Measurements from ENCODE around the gene SCAMP2. TPM values are rescaled to one million over a fixed set of nuclear protein-coding genes. Genes with fewer than 3 reads are reported as not detected.

Gene SCAMP2
- total and polyA plus RNA-seq, 2 of the 13 experiments (the other 11 are each of a cell fraction or from before 2014, with no cell fraction given), result 34.8 to 121 TPM

DNA sequence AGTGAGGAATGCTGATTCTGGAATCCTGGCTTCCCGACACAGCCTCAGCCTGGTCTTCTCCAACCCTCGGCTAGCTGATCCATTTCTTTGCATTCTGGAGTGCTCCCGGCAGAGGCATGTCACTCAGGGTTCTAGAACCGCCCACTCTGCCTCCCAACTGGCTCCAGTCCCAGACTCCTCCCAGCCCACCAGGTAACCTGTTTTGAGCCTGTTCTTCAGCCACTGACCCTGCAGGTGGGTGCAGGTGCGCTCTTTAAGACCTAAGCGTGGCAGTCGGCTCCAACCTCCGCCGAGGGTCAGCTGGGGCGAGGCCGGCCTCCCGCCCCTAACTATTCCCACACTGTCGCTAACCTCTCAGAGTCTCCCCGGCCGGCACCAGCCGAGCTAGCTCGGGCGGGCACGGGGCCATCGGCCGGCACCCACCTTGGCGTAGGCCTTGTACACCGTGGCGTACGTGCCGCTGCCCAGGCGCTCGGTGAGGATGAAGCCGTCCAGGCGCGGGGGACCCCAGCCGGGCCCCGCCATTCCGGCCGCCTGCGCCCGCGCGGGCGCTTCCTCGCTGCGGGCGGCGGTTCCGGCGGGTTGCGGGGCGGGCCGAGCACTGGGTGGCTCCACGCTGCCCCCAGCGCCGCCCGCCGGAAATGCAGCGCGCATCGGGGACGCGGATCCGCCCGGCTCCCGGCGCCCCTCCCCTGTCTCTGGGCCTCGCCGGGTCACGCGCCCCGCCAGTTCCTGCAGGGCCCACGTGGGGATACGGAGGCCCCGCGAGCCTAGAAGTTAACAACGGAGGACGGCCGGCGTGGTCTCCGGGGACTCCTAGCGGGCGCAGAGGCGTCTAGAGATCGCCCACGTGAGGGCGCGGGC, 30.4 kb downstream of the SCAMP2 start, which contains the start of gene ULK3:
Gene ULK3, minus strand, starts transcription at position 576 of the 864 bp plus-strand sequence. Its CDS starts 51 bp downstream, at position 525.
- Histone ChIP-seq H3K27me3 (ENCODE audit: control insufficient read depth in 1 of 2, insufficient read depth in 2 of 2, low read length in 2 of 2) (no peaks in the 10 kb centered on the region), H2AFZ (ENCODE audit: low read length) (peak within 1 kb of the TSS; percentile 89), H3K79me2 (ENCODE audit: insufficient read depth, low read length) (no peaks in the 10 kb centered on the region), H3K27ac (ENCODE audit: extremely low read length, insufficient read depth, low read length) (peak within 1 kb of the TSS; percentile 57), H3K4me2 (ENCODE audit: low read depth, low read length) (peak within 1 kb of the TSS; percentile 89), H4K20me1 (ENCODE audit: insufficient read depth, low read length) (no peaks in the 10 kb centered on the region), H3K9ac (ENCODE audit: insufficient read depth, low read depth, low read length) (peak within 1 kb of the TSS; percentile 71), H3K4me1 (ENCODE audit: insufficient read depth, low read length) (peaks cover 22% of the 10 kb centered on the region), H3K36me3 (replicated peaks in 1 of 2; ENCODE audit: control insufficient read depth in 1 of 2, insufficient read depth in 2 of 2, low read length in 2 of 2) (peaks cover 6 to 19% of the 10 kb centered on the region in 2 experiments; a peak in 4 of 5 replicates), H3K4me3 (replicated peaks in 1 of 3; ENCODE audit: insufficient read depth in 1 of 3, low read depth in 2 of 3, low read length in 3 of 3) (peak within 1 kb of the TSS; percentile 70 to 84 (median 80)), H3K9me3 (ENCODE audit: low read length) (no peaks in the 10 kb centered on the region)
- intact Hi-C loops (cut with micrococcal nuclease; ENCODE audit: unreplicated experiment) (loop anchor here (2.0 kb wide), 1 partner anchor 14 kb away; no protein-coding TSS in a partner anchor), in situ Hi-C loops (cut with HindIII; ENCODE audit: extremely low pct_ligation_motif_present, low pct_unique_long_range_greater_than_20kb) (no loop called here)
- FAIRE-seq (peak; percentile 83), DNase-seq (ENCODE audit: low spot score) (peak; percentile 70), ATAC-seq (peak; percentile 81)
- POLR2A ChIA-PET, result interaction anchor here (0.6 to 1.0 kb wide), 6 partner anchors 15 to 59 kb away, joined by 3 to 7 read pairs (median 4); partner anchors contain the start of gene SCAMP2
- WGBS (ENCODE audit: low lambda C conversion rate), result 6% methylated on average over 26 of the region's 84 CpGs
- CTCF ChIA-PET (ENCODE audit: low intra/inter-chr PET ratio, low total read pairs), result interaction anchor here (0.6 to 1.8 kb wide), 3 partner anchors 59 to 74 kb away, joined by 3 to 6 read pairs (median 3); no protein-coding TSS in a partner anchor
- no TSS peak for BruUV-seq (replicated peaks)
- TF ChIP-seq NCOR1 (IDR thresholded peaks at IDR 0.05; ENCODE audit: borderline replicate concordance, low read length), result no peak
- peak; percentile 40; the same call in 1 of the 2 replicates for TF ChIP-seq HES4 (CRISPR knock-in tag; IDR thresholded peaks at IDR 0.05; ENCODE audit: borderline replicate concordance)
- TF ChIP-seq ZNF761 (CRISPR knock-in tag; conservative IDR thresholded peaks at IDR 0.05), result peak; percentile 78; the same call in 1 of the 2 replicates
- TF ChIP-seq EED (CRISPR knock-in tag; IDR thresholded peaks at IDR 0.05), result no peak
- peak; percentile 11 for TF ChIP-seq ZNF883 (CRISPR knock-in tag; IDR thresholded peaks at IDR 0.05; ENCODE audit: not compliant biosample characterization)
- TF ChIP-seq NFKB2 (CRISPR knock-in tag; IDR thresholded peaks at IDR 0.05; ENCODE audit: borderline replicate concordance), result no peak
- TF ChIP-seq, protein P1, sequence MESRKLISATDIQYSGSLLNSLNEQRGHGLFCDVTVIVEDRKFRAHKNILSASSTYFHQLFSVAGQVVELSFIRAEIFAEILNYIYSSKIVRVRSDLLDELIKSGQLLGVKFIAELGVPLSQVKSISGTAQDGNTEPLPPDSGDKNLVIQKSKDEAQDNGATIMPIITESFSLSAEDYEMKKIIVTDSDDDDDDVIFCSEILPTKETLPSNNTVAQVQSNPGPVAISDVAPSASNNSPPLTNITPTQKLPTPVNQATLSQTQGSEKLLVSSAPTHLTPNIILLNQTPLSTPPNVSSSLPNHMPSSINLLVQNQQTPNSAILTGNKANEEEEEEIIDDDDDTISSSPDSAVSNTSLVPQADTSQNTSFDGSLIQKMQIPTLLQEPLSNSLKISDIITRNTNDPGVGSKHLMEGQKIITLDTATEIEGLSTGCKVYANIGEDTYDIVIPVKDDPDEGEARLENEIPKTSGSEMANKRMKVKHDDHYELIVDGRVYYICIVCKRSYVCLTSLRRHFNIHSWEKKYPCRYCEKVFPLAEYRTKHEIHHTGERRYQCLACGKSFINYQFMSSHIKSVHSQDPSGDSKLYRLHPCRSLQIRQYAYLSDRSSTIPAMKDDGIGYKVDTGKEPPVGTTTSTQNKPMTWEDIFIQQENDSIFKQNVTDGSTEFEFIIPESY (CRISPR knock-in tag; IDR thresholded peaks at IDR 0.05), result peak; percentile 97
- no peak for TF ChIP-seq ZNF12 (CRISPR knock-in tag; IDR thresholded peaks at IDR 0.05)
- TF ChIP-seq RXRB (CRISPR knock-in tag; IDR thresholded peaks at IDR 0.05; ENCODE audit: borderline replicate concordance), result no peak; the same call in 1 of the 2 replicates
- TF ChIP-seq RFXANK (CRISPR knock-in tag; IDR thresholded peaks at IDR 0.05), result no peak
- no peak for TF ChIP-seq ZNF232 (CRISPR knock-in tag; IDR thresholded peaks at IDR 0.05; ENCODE audit: borderline replicate concordance)
- TF ChIP-seq NCOA2 (CRISPR knock-in tag; IDR thresholded peaks at IDR 0.05), result no peak
- TF ChIP-seq ZNF850 (CRISPR knock-in tag; conservative IDR thresholded peaks at IDR 0.05), result no peak
- TF ChIP-seq ZNF143 (CRISPR knock-in tag; IDR thresholded peaks at IDR 0.05), result no peak
- peak; percentile 55 for TF ChIP-seq NFYB (CRISPR knock-in tag; IDR thresholded peaks at IDR 0.05)
- no peak for TF ChIP-seq SALL2 (CRISPR knock-in tag; IDR thresholded peaks at IDR 0.05)
- no peak for TF ChIP-seq ONECUT2 (CRISPR knock-in tag; IDR thresholded peaks at IDR 0.05)
- peak; percentile 28 to 75; a peak in 3 of 4 replicates for TF ChIP-seq POLR2A (IDR thresholded peaks at IDR 0.05; ENCODE audit: insufficient read depth in 1 of 2, low read depth in 2 of 2, low read length in 2 of 2)
- TF ChIP-seq SIX4 (CRISPR knock-in tag; IDR thresholded peaks at IDR 0.05), result no peak
- no peak for TF ChIP-seq ZNF30 (CRISPR knock-in tag; IDR thresholded peaks at IDR 0.05)
- TF ChIP-seq ZC3H13 (CRISPR knock-in tag; IDR thresholded peaks at IDR 0.05), result peak; percentile 59; the same call in 1 of the 2 replicates
- TF ChIP-seq, protein P2, sequence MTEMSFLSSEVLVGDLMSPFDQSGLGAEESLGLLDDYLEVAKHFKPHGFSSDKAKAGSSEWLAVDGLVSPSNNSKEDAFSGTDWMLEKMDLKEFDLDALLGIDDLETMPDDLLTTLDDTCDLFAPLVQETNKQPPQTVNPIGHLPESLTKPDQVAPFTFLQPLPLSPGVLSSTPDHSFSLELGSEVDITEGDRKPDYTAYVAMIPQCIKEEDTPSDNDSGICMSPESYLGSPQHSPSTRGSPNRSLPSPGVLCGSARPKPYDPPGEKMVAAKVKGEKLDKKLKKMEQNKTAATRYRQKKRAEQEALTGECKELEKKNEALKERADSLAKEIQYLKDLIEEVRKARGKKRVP (CRISPR knock-in tag; IDR thresholded peaks at IDR 0.05), result no peak
- no peak for TF ChIP-seq SSRP1 (CRISPR knock-in tag; IDR thresholded peaks at IDR 0.05)
- TF ChIP-seq, protein P3, sequence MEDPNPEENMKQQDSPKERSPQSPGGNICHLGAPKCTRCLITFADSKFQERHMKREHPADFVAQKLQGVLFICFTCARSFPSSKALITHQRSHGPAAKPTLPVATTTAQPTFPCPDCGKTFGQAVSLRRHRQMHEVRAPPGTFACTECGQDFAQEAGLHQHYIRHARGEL (CRISPR knock-in tag; IDR thresholded peaks at IDR 0.05), result no peak

Data from HepG2 (cell line).